Astrocyte (in vitro differentiated cells and primary cell): ENCODE data around the gene HP1BP3. TPM values are rescaled to one million over a fixed set of nuclear protein-coding genes. Genes with fewer than 3 reads are reported as not detected.

Source experiments
- DNase-seq: peaks from one replicate; pipeline ENCODE4 v3.0.0-alpha.2; 2010; ENCODE audit warnings: low read depth
- FAIRE-seq: peaks from 2 replicates; lab custom pipeline; 2011; peaks lifted over from hg19 to GRCh38; lab: Jason Lieb, UNC
- H2AFZ ChIP-seq: 2 replicates; pipeline ENCODE4 v1.6.0; 2012; ENCODE audit warnings: low read depth, low read length, inconsistent platforms
- H3K27ac ChIP-seq: 2 replicates; pipeline ENCODE4 v1.5.1; 2011; ENCODE audit warnings: low read depth, low read length, inconsistent platforms
- H3K27me3 ChIP-seq: 2 replicates; pipeline ENCODE4 v1.6.0; 2011; ENCODE audit warnings: low read length, inconsistent platforms; ENCODE audit not compliant: insufficient read depth
- H3K36me3 ChIP-seq: 2 replicates; pipeline ENCODE4 v1.5.1; 2011; ENCODE audit warnings: low read length, inconsistent platforms; ENCODE audit not compliant: insufficient read depth
- H3K4me1 ChIP-seq: 2 replicates; pipeline ENCODE4 v1.5.1; 2011; ENCODE audit warnings: low read length, inconsistent platforms; ENCODE audit not compliant: insufficient read depth
- H3K4me2 ChIP-seq: 2 replicates; pipeline ENCODE4 v1.6.0; 2012; ENCODE audit warnings: low read length, inconsistent platforms
- H3K4me3 ChIP-seq: 2 replicates; pipeline ENCODE4 v1.5.1; 2011; ENCODE audit warnings: low read depth, mild to moderate bottlenecking, low read length, inconsistent platforms; ENCODE audit not compliant: insufficient read depth
- H3K79me2 ChIP-seq: 2 replicates; pipeline ENCODE4 v1.6.0; 2012; ENCODE audit warnings: mild to moderate bottlenecking, low read length, inconsistent platforms; ENCODE audit not compliant: insufficient read depth
- H3K9ac ChIP-seq: 2 replicates; pipeline ENCODE4 v1.6.0; 2012; ENCODE audit warnings: mild to moderate bottlenecking, low read length, inconsistent platforms
- H3K9me3 ChIP-seq: 2 replicates; pipeline ENCODE4 v1.5.1; 2012; ENCODE audit warnings: low read depth, mild to moderate bottlenecking, low read length, inconsistent platforms; ENCODE audit not compliant: insufficient read depth
- H4K20me1 ChIP-seq: 2 replicates; pipeline ENCODE4 v1.6.0; 2012; ENCODE audit warnings: low read length, inconsistent platforms; ENCODE audit not compliant: insufficient read depth
- H3K27ac Mint-ChIP-seq: one replicate; pipeline ENCODE4 v1.8.0; 2021; ENCODE audit warnings: mild to moderate bottlenecking, mixed read lengths; ENCODE audit not compliant: unreplicated experiment
- H3K27me3 Mint-ChIP-seq: one replicate; pipeline ENCODE4 v1.8.0; 2021; ENCODE audit warnings: low read depth, mixed read lengths; ENCODE audit not compliant: unreplicated experiment
- H3K36me3 Mint-ChIP-seq: one replicate; pipeline ENCODE4 v1.8.0; 2021; ENCODE audit warnings: low read depth, mixed read lengths; ENCODE audit not compliant: unreplicated experiment
- H3K4me1 Mint-ChIP-seq: one replicate; pipeline ENCODE4 v1.8.0; 2021; ENCODE audit warnings: low read depth, mixed read lengths; ENCODE audit not compliant: unreplicated experiment
- H3K4me3 Mint-ChIP-seq: one replicate; pipeline ENCODE4 v1.8.0; 2021; ENCODE audit warnings: mild to moderate bottlenecking, moderate library complexity, mixed read lengths; ENCODE audit not compliant: unreplicated experiment
- H3K9me3 Mint-ChIP-seq: one replicate; pipeline ENCODE4 v1.8.0; 2021; ENCODE audit warnings: mild to moderate bottlenecking, mixed read lengths; ENCODE audit not compliant: unreplicated experiment
- CTCF ChIP-seq: IDR thresholded peaks from 2 replicates; pipeline ENCODE4 v1.5.1; 2011; ENCODE audit warnings: low read depth, mild to moderate bottlenecking, inconsistent platforms, low read length, moderate library complexity; ENCODE audit not compliant: insufficient read depth
- EZH2 ChIP-seq: IDR thresholded peaks from 2 replicates; pipeline ENCODE4 v1.6.1; 2012; ENCODE audit warnings: mild to moderate bottlenecking, low read length, inconsistent platforms; ENCODE audit not compliant: insufficient read depth
- total RNA-seq: library from RNA; stranded (reverse); gene quantifications from 2 replicates; pipeline ENCODE4 v1.2.1, GENCODE V29; 2021

Gene HP1BP3
- total RNA-seq, 1 donor from 2014 or later: 156 TPM

GRCh38 chr1:20751462-20751990 lies 35.6 kb downstream of the HP1BP3 start:
- no peak overlapping the region for H3K4me3 Mint-ChIP-seq
- Histone ChIP-seq H4K20me1 (peaks cover 49% of the 10 kb centered on the region), H3K36me3 (peaks cover 50% of the 10 kb centered on the region), H3K9me3 (no peaks in the 10 kb centered on the region), H3K4me1 (no peaks in the 10 kb centered on the region), H3K4me3 (no peak overlapping the region), H3K27ac (no peak overlapping the region), H3K79me2 (peaks cover 28% of the 10 kb centered on the region), H3K4me2 (no peak overlapping the region), H3K27me3 (no peaks in the 10 kb centered on the region), H3K9ac (no peak overlapping the region), H2AFZ (no peak overlapping the region)
- peaks cover 7% of the 10 kb centered on the region for H3K4me1 Mint-ChIP-seq
- DNase-seq: no peak
- H3K9me3 Mint-ChIP-seq: no peaks in the 10 kb centered on the region
- FAIRE-seq: no peak
- H3K36me3 Mint-ChIP-seq: peaks cover 14% of the 10 kb centered on the region
- no peak overlapping the region for H3K27ac Mint-ChIP-seq
- no peaks in the 10 kb centered on the region for H3K27me3 Mint-ChIP-seq
- TF ChIP-seq EZH2 (no peak), CTCF (no peak)

- H3K4me2 ChIP-seq: no peak overlapping the region
- peaks cover 14% of the 10 kb centered on the region for H4K20me1 ChIP-seq
- H3K79me2 ChIP-seq: no peaks in the 10 kb centered on the region
- H3K4me1 ChIP-seq: peaks cover 13% of the 10 kb centered on the region
- FAIRE-seq (no peak), DNase-seq (no peak)
- Mint-ChIP-seq H3K4me1 (peaks cover 13% of the 10 kb centered on the region), H3K27ac (no peak overlapping the region), H3K9me3 (no peaks in the 10 kb centered on the region), H3K36me3 (peaks cover 22% of the 10 kb centered on the region), H3K4me3 (no peak overlapping the region), H3K27me3 (no peaks in the 10 kb centered on the region)
- no peak overlapping the region for H3K9ac ChIP-seq
- TF ChIP-seq EZH2: no peak
- no peak for TF ChIP-seq CTCF
- peaks cover 58% of the 10 kb centered on the region for H3K36me3 ChIP-seq
- no peaks in the 10 kb centered on the region for H3K27me3 ChIP-seq
- no peak overlapping the region for H3K27ac ChIP-seq
- H3K4me3 ChIP-seq: no peak overlapping the region
- H2AFZ ChIP-seq: no peak overlapping the region
- H3K9me3 ChIP-seq: no peaks in the 10 kb centered on the region
Measured at GRCh38 chr1:20742671-20743070, 44.4 kb downstream of the HP1BP3 start.

GRCh38 chr1:20740781-20741180 lies 46.3 kb downstream of the HP1BP3 start:
- H3K27me3 Mint-ChIP-seq: no peaks in the 10 kb centered on the region
- H3K27me3 ChIP-seq: no peaks in the 10 kb centered on the region
- no peak overlapping the region for H3K4me2 ChIP-seq
- TF ChIP-seq EZH2 (no peak), CTCF (no peak)
- no peak for DNase-seq
- H3K36me3 ChIP-seq: peaks cover 47% of the 10 kb centered on the region
- peaks cover 15% of the 10 kb centered on the region for H3K4me1 ChIP-seq
- no peak overlapping the region for H3K27ac ChIP-seq
- H3K4me1 Mint-ChIP-seq: peaks cover 13% of the 10 kb centered on the region
- H3K36me3 Mint-ChIP-seq: peaks cover 29% of the 10 kb centered on the region
- H4K20me1 ChIP-seq: peaks cover 12% of the 10 kb centered on the region
- peaks cover 2% of the 10 kb centered on the region for H3K9me3 Mint-ChIP-seq
- H3K4me3 ChIP-seq: no peak overlapping the region
- no peak overlapping the region for H3K9ac ChIP-seq
- no peaks in the 10 kb centered on the region for H3K9me3 ChIP-seq
- no peak for FAIRE-seq
- no peak overlapping the region for H3K27ac Mint-ChIP-seq
- no peak overlapping the region for H3K4me3 Mint-ChIP-seq
- no peak overlapping the region for H2AFZ ChIP-seq
- H3K79me2 ChIP-seq: no peaks in the 10 kb centered on the region
